Heart left ventricle (tissue), 16 donors: ENCODE results near the gene BAIAP2L1. TPM values are rescaled to one million over a fixed set of nuclear protein-coding genes. Genes with fewer than 3 reads are reported as not detected.
"Not testable (repeated sequence)": the region's sequence is repeated elsewhere in the genome, so short reads cannot be mapped to it uniquely, and the experiment has no call there.

ENCODE experiments used
- ATAC-seq, 4 donors: fragments of 200-7000 bp; cut with Tn5 transposase; one replicate each; pipeline ENCODE4 v1.9.1; 2020 to 2022; ENCODE audit warnings: moderate library complexity in 4 of 4, mild to moderate bottlenecking in 3 of 4, moderate number of reproducible peaks in 1 of 4
- DNase-seq, 5 donors: peaks; one replicate each; pipeline ENCODE4 v3.0.0-alpha.2; 2020
- H3K27ac ChIP-seq, 12 donors: fragments of 200-600 bp; sonication (generic) in 4 of 12; one replicate each; pipeline versions ENCODE4 v1.5.0 to v1.8.0; 2016 to 2022; ENCODE audit warnings: mild to moderate bottlenecking in 2 of 12
- H3K27me3 ChIP-seq, 9 donors: fragments of 200-600 bp; sonication (generic) in 2 of 9; one replicate each; pipeline versions ENCODE4 v1.5.1 to v1.8.0; 2016 to 2022; ENCODE audit warnings: mild to moderate bottlenecking in 3 of 9
- H3K36me3 ChIP-seq, 9 donors: fragments of 200-600 bp; sonication (generic) in 2 of 9; one replicate each; pipeline versions ENCODE4 v1.5.0 to v1.8.0; 2018 to 2022; ENCODE audit warnings: mild to moderate bottlenecking in 2 of 9
- H3K4me1 ChIP-seq, 12 donors: fragments of 200-600 bp; sonication (generic) in 4 of 12; one replicate each; pipeline versions ENCODE4 v1.5.0 to v1.8.0; 2016 to 2022; ENCODE audit warnings: mild to moderate bottlenecking in 3 of 12
- H3K4me3 ChIP-seq, 12 donors: fragments of 200-600 bp; sonication (generic) in 4 of 12; one replicate each; pipeline versions ENCODE4 v1.5.0 to v1.8.0; 2017 to 2022; ENCODE audit warnings: mild to moderate bottlenecking in 9 of 12, moderate library complexity in 4 of 12
- H3K9me3 ChIP-seq, 12 donors: fragments of 200-600 bp; sonication (generic) in 4 of 12; one replicate each; pipeline versions ENCODE4 v1.5.0 to v1.8.0; 2016 to 2022; ENCODE audit warnings: mild to moderate bottlenecking in 1 of 12
- CTCF ChIP-seq, 12 donors: fragments of 200-600 bp; sonication (generic) in 4 of 12; IDR thresholded peaks; one replicate each; pipeline versions ENCODE4 v1.5.0 to v1.8.0; 2018 to 2022; ENCODE audit warnings: antibody characterized with exemption in 12 of 12, mild to moderate bottlenecking in 5 of 12
- POLR2A ChIP-seq, 2 donors: fragments of 450-650 bp; IDR thresholded peaks; one replicate each; pipeline ENCODE4 v1.6.1; 2017; ENCODE audit warnings: antibody characterized with exemption in 2 of 2, mild to moderate bottlenecking in 2 of 2, moderate library complexity in 2 of 2
- WGBS, 4 donors: extraction: QIAGEN DNeasy Blood & Tissue Kit in 2 of 4; methylation state at CpG; one replicate each; pipeline versions ENCODE4 v1.1.5 to v1.1.7; 2013 to 2018; 5-methylcytosine and 5-hydroxymethylcytosine counted together
- intact Hi-C, 10 donors: fragments of 100-400 bp; cut with DNase I; formaldehyde crosslinking; loops; one replicate each; pipeline versions ENCODE4 v1.11.1 to v1.14.2; 2022
- long read RNA-seq, 3 donors: library from polyadenylated mRNA; unstranded; transcript quantifications; one replicate each; pipeline ENCODE4 v2.0.0, GENCODE V29; 2020 to 2021
- polyA plus RNA-seq, 2 donors: library from polyadenylated mRNA; stranded (reverse); fragments of 200-250 nt; gene quantifications; one replicate each; pipeline ENCODE4 v1.2.3, GENCODE V29; 2013
- total RNA-seq, 9 donors: library from RNA; depleted of rRNA in 2 of 9; stranded (reverse); fragments of >200 nt in 2 of 9; fragmentation: NEBNext Ultra II Directional in 3 of 9; extraction: Animal tissue kit (Norgen Biotek cat#: 25700) in 3 of 9; gene quantifications; one replicate each; pipeline versions ENCODE4 v1.1.0 to v1.2.4, GENCODE V29; 2016 to 2023
- donor health status: ischemic (EF 13 %, LVEDD 7.1; RV severe dilation, severe dysfunction).
- donor health status: healthy with polysubstance abuse.
- donor health status: DM: no; HTN: yes; CAD: no.
- donor health status: DM: no; HTN: no; CAD: no.
- donor health status: ischemic (EF 25% LVEDD 6.9; RV normal size, moderate dysfunction).
- donor health status: ischemic (EF 25% LVEDD 5.7; RV mildly dilated, moderate dysfunction).
- donor health status: healthy.
- donor health status: DM: yes; HTN: yes; CAD: no.
- donor health status: ischemic (EF 35%, LVEDD 5.7; RV mildly dilated, moderate dysfunction).
- donor health status: nonischemic (EF 11% LVEDD 7.7; RV severe dilation, severe dysfunction).
- donor health status: DM: yes; HTN: yes; CAD: no.
- donor health status: PGD.
- donor health status: ischemic (EF 29% LVEDD 5.4; RV normal size, mild dysfunction).
- donor health status: nonischemic (EF 23%, LVEDD 6.1; RV moderate dilation, normal function).

Gene BAIAP2L1
- total RNA-seq (1 to 10 TPM in 8 of 9 donors, under 1 TPM in 1; 0.64 to 2.7 (median 1.8) TPM), polyA plus RNA-seq (1 to 10 TPM; 2.1 to 2.3 TPM)
- long read RNA-seq, donor 1: 0 reads
- long read RNA-seq, donor 2, partial matches to known transcripts: 2 of 4 reads
- long read RNA-seq, donor 2, other reads (novel, unspliced or antisense): 1 of 4 reads
- long read RNA-seq, donor 3, partial matches to known transcripts: 3 of 5 reads
- long read RNA-seq, donor 3, other reads (novel, unspliced or antisense): 1 of 5 reads

- WGBS, 4 donors: 1 to 5% (median 1%) methylated on average over 9 to 76 of the region's 76 CpGs
- ATAC-seq (peak; percentile 76 to 98 (median 94)), DNase-seq (peak; percentile 75 to 91 (median 81))
- H3K4me1 ChIP-seq: peaks cover 0 to 12% (median 6%) of the 10 kb centered on the region in 12 donors
- H3K36me3 ChIP-seq: no peaks in the 10 kb centered on the region
- intact Hi-C loops: loop anchor here in 9 of 10 donors (1.0 to 10.0 kb wide), 9 partner anchors 34 to 1007 kb away; partner anchors contain the start of genes BUD31 (in 1 of the 9) and PDAP1 (in 1 of the 9)
- peak in 4 of 12 donors; percentile 62 to 80 (median 68) for TF ChIP-seq CTCF (IDR thresholded peaks at IDR 0.05)
- peak in 1 of 2 donors; percentile 28 for TF ChIP-seq POLR2A (IDR thresholded peaks at IDR 0.05)
- peaks cover 0 to 27% (median 12%) of the 10 kb centered on the region in 9 donors for H3K27me3 ChIP-seq
- peak within 1 kb of the TSS; percentile 29 to 85 (median 68) for H3K27ac ChIP-seq
- H3K4me3 ChIP-seq: peak within 1 kb of the TSS; percentile 52 to 89 (median 66)
- H3K9me3 ChIP-seq: no peaks in the 10 kb centered on the region
Observed at GRCh38 chr7:98400542-98401340, at the start of gene BAIAP2L1. BAIAP2L1 (minus strand) TSS chr7:98401090; CDS start chr7:98400852, 238 bp downstream.

- ATAC-seq: no peak
- DNase-seq: no peak
- TF ChIP-seq POLR2A (IDR thresholded peaks at IDR 0.05) (no peak), CTCF (IDR thresholded peaks at IDR 0.05) (no peak)
- H3K4me1 ChIP-seq: no peaks in the 10 kb centered on the region
- peaks cover 0 to 7% (median 0%) of the 10 kb centered on the region in 12 donors for H3K9me3 ChIP-seq
- no peaks in the 10 kb centered on the region for H3K36me3 ChIP-seq
- no peak overlapping the region for H3K4me3 ChIP-seq
- H3K27me3 ChIP-seq: no peaks in the 10 kb centered on the region
- intact Hi-C loops: no loop called here
- WGBS, 4 donors: 72 to 84% (median 78%) methylated on average over 4 to 7 of the region's 7 CpGs
- no peak overlapping the region for H3K27ac ChIP-seq
Observed at GRCh38 chr7:98448766-98449165, 47.9 kb upstream of the BAIAP2L1 start.

GRCh38 chr7:98440992-98441391, 40.1 kb upstream of the BAIAP2L1 start:
- peaks cover 0 to 11% (median 0%) of the 10 kb centered on the region in 12 donors for H3K9me3 ChIP-seq
- ATAC-seq, H3K36me3 ChIP-seq, intact Hi-C loops, H3K27ac ChIP-seq, H3K27me3 ChIP-seq, H3K4me1 ChIP-seq, DNase-seq, H3K4me3 ChIP-seq: not testable (repeated sequence)
- 79 to 85% (median 83%) methylated on average over 2 of the region's 2 CpGs for WGBS, 4 donors

- DNase-seq: no peak
- Histone ChIP-seq H3K4me3 (no peak overlapping the region), H3K9me3 (peaks cover 0 to 11% (median 0%) of the 10 kb centered on the region in 12 donors), H3K36me3 (no peaks in the 10 kb centered on the region), H3K27me3 (peaks cover 0 to 3% (median 0%) of the 10 kb centered on the region in 9 donors), H3K4me1 (no peaks in the 10 kb centered on the region), H3K27ac (no peak overlapping the region)
- ATAC-seq: no peak
- intact Hi-C loops: loop anchor here in 1 of 10 donors (5.0 kb wide), 1 partner anchor 303 kb away; no protein-coding TSS in a partner anchor
- TF ChIP-seq CTCF (IDR thresholded peaks at IDR 0.05): no peak
- TF ChIP-seq POLR2A (IDR thresholded peaks at IDR 0.05): no peak
- WGBS, 4 donors: 40 to 43% (median 40%) methylated on average over 2 of the region's 2 CpGs
Observed at GRCh38 chr7:98439484-98439883, 38.6 kb upstream of the BAIAP2L1 start.
